Body of pancreas (tissue), 4 donors: ENCODE measurements around the gene NFIC.

Experiments
- CTCF ChIP-seq, 7 experiments: fragments of 450-650 bp in 4 of 7; fragments of 200-600 bp in 3 of 7; sonication (generic) in 3 of 7; IDR thresholded peaks; one replicate each; pipeline ENCODE4 v1.5.1; 2016 to 2019; ENCODE audit warnings: antibody characterized with exemption in 7 of 7
- POLR2A ChIP-seq, 3 donors: fragments of 450-650 bp; IDR thresholded peaks; one replicate each; pipeline ENCODE4 v1.6.1; 2016; ENCODE audit warnings: antibody characterized with exemption in 3 of 3, mild to moderate bottlenecking in 2 of 3

DNA sequence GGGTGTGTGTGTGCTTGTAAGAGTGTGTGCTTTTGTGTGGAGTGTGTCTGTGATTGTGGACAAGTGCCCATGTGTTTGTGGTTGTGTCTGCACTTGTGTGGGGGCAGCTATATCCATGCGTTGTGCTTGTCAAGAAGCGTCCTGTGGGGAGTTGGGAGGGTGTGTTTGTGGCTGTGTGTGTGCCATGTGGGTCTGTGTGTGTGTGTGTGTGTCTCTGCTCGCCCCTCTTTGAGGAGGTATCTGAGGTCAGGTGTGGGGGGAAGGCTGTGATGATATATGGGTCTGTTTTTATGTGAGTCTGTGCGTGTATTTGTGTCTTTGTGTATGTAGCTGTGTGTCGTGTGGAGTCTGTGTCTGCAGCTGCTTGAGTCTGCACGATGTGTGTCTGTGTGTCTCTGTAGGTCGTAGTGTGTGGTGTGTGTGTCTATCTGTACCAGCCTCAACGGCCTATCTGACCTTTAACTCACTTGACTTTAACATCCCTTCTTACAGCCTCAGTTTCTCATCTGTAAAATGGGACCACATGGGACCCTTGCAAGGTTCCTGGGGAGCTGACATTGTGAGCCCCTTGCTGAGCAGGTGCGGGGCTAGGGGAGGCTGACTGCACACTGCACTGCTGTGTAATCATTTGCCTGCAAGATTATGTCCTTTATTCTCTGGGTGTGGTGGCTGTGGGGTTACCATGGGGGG is 4.0 kb upstream of the NFIC start:
- TF ChIP-seq CTCF (IDR thresholded peaks at IDR 0.05): no peak
- TF ChIP-seq POLR2A (IDR thresholded peaks at IDR 0.05): no peak
